ENCODE measurements around the gene ITGBL1. TPM values are rescaled to one million over a fixed set of nuclear protein-coding genes. Genes with fewer than 3 reads are reported as not detected.

The ITGBL1 gene
- total and polyA plus RNA-seq, 2 experiments from 2014 or later, result 332 to 462 TPM

- no peak for DNase-seq
- TF ChIP-seq EZH2phosphoT487 (IDR thresholded peaks at IDR 0.05; ENCODE audit: insufficient read depth, low read depth), result no peak
- TF ChIP-seq EZH2 (IDR thresholded peaks at IDR 0.05; ENCODE audit: insufficient read depth, poor library complexity, severe bottlenecking), result no peak
- Histone ChIP-seq H3K27me3 (replicated peaks; ENCODE audit: insufficient read depth) (no peaks in the 10 kb centered on the region), H3K9ac (no peak overlapping the region), H3K9me3 (ENCODE audit: low read depth) (no peaks in the 10 kb centered on the region), H3K4me3 (no peak overlapping the region), H3K4me1 (ENCODE audit: insufficient read depth) (no peaks in the 10 kb centered on the region), H4K20me1 (ENCODE audit: insufficient read depth) (0 out of 2 replicates have a peak, but pooled peaks cover 1% of the 10 kb centered on the region), H3K27ac (no peak overlapping the region), H3K79me2 (ENCODE audit: insufficient read depth) (peaks cover 10% of the 10 kb centered on the region), H3K36me3 (ENCODE audit: low read depth) (peaks cover 32% of the 10 kb centered on the region), H3F3A (ENCODE audit: insufficient read depth) (peaks cover 2% of the 10 kb centered on the region; the same call in 1 of the 2 replicates), H3K4me2 (ENCODE audit: unreplicated experiment) (no peak overlapping the region), H3K9me2 (ENCODE audit: insufficient read depth) (no peaks in the 10 kb centered on the region), H2AFZ (no peak overlapping the region)
- WGBS, 2 experiments (ENCODE audit: low coverage in 1 of 2, low lambda C conversion rate in 2 of 2, missing lambda C conversion rate in 2 of 2), result 96 to 97% methylated on average over 4 of the region's 4 CpGs
- in situ Hi-C loops (cut with MboI), result no loop called here
These were observed 144.3 kb downstream of the ITGBL1 start for GRCh38 chr13:101596803-101597202.

DNA sequence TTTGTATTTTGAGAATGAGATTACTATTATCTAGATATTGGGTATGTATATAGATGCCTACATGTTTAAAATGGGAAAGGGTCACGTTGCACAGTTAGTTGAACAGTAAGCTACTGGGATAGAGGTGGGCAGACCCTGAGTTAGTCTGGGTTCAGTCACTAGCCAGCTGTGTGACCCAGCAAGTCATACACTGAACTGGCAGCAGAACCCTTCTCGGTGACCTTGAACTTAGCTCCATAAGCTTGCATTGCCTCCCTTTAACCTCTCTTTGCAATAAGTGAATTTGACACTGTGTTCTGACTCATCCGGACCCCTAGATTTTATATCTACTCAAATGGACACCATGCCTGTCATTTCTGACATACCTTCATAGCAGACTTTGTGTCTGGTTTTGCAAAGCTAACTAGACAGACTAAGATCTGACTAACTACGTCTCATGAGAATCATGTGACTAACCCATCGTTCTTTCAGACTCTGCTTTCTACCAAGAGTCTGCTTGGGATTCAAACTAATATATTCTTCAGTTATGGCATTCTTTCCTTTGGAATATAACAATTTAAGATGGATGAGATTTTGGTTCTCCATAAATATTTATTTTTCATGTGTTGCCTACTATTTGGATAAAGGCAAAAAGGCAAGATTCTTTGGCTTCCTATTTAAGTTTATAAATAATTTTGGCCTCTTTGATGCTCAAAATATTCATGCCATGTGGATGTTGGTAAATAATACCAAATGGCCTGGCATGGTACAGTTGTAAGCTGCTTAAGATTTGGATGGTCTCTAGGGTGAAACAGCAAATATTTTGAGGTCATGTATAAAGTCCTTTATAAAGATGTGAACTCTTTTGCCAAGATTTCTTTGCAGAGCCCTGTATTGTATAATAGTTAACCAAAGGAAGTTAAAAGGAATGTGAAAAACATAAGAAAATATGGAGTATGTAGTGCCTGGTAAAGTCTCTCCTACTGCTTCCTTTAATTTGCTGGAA, 159.3 kb downstream of the ITGBL1 start:
- H3K27me3 ChIP-seq (replicated peaks; ENCODE audit: insufficient read depth), result no peaks in the 10 kb centered on the region
- peaks cover 4% of the 10 kb centered on the region; the same call in 1 of the 2 replicates for H3F3A ChIP-seq (ENCODE audit: insufficient read depth)
- H4K20me1 ChIP-seq (ENCODE audit: insufficient read depth), result no peaks in the 10 kb centered on the region
- WGBS, 2 experiments (ENCODE audit: low coverage in 1 of 2, low lambda C conversion rate in 2 of 2, missing lambda C conversion rate in 2 of 2), result 67 to 68% methylated on average over 5 of the region's 5 CpGs
- H3K79me2 ChIP-seq (ENCODE audit: insufficient read depth), result peaks cover 18% of the 10 kb centered on the region
- peaks cover 5% of the 10 kb centered on the region; the same call in 1 of the 2 replicates for H3K36me3 ChIP-seq (ENCODE audit: low read depth)
- no peaks in the 10 kb centered on the region for H3K9me3 ChIP-seq (ENCODE audit: low read depth)
- in situ Hi-C loops (cut with MboI), result no loop called here
- H3K9ac ChIP-seq, result no peak overlapping the region
- H3K4me3 ChIP-seq, result no peak overlapping the region
- TF ChIP-seq EZH2 (IDR thresholded peaks at IDR 0.05; ENCODE audit: insufficient read depth, poor library complexity, severe bottlenecking) (no peak), EZH2phosphoT487 (IDR thresholded peaks at IDR 0.05; ENCODE audit: insufficient read depth, low read depth) (no peak)
- H2AFZ ChIP-seq, result no peak overlapping the region
- no peaks in the 10 kb centered on the region for H3K9me2 ChIP-seq (ENCODE audit: insufficient read depth)
- H3K4me1 ChIP-seq (ENCODE audit: insufficient read depth), result peaks cover 6% of the 10 kb centered on the region; the same call in 1 of the 2 replicates
- no peak overlapping the region for H3K27ac ChIP-seq
- DNase-seq, result peak; percentile 41
- no peak overlapping the region for H3K4me2 ChIP-seq (ENCODE audit: unreplicated experiment)

- H3K9ac ChIP-seq, result no peak overlapping the region
- no peak overlapping the region for H3K4me2 ChIP-seq (ENCODE audit: unreplicated experiment)
- no peaks in the 10 kb centered on the region for H4K20me1 ChIP-seq (ENCODE audit: insufficient read depth)
- H3K36me3 ChIP-seq (ENCODE audit: low read depth), result peaks cover 5% of the 10 kb centered on the region; the same call in 1 of the 2 replicates
- TF ChIP-seq EZH2phosphoT487 (IDR thresholded peaks at IDR 0.05; ENCODE audit: insufficient read depth, low read depth) (no peak), EZH2 (IDR thresholded peaks at IDR 0.05; ENCODE audit: insufficient read depth, poor library complexity, severe bottlenecking) (no peak)
- peak; percentile 31 for DNase-seq
- no peaks in the 10 kb centered on the region for H3K9me3 ChIP-seq (ENCODE audit: low read depth)
- WGBS, 2 experiments (ENCODE audit: low coverage in 1 of 2, low lambda C conversion rate in 2 of 2, missing lambda C conversion rate in 2 of 2), result 33 to 35% methylated on average over 7 of the region's 7 CpGs
- no peaks in the 10 kb centered on the region for H3K27me3 ChIP-seq (replicated peaks; ENCODE audit: insufficient read depth)
- H3K27ac ChIP-seq, result no peak overlapping the region
- H3K4me1 ChIP-seq (ENCODE audit: insufficient read depth), result peaks cover 6% of the 10 kb centered on the region; the same call in 1 of the 2 replicates
- peaks cover 23% of the 10 kb centered on the region for H3K79me2 ChIP-seq (ENCODE audit: insufficient read depth)
- H3K4me3 ChIP-seq, result no peak overlapping the region
- H3K9me2 ChIP-seq (ENCODE audit: insufficient read depth), result no peaks in the 10 kb centered on the region
- no peak overlapping the region for H2AFZ ChIP-seq
- H3F3A ChIP-seq (ENCODE audit: insufficient read depth), result peaks cover 4% of the 10 kb centered on the region; the same call in 1 of the 2 replicates
- in situ Hi-C loops (cut with MboI), result no loop called here
These were observed 160.3 kb downstream of the ITGBL1 start for GRCh38 chr13:101612735-101613134.

GRCh38 chr13:101614491-101614890, 162.0 kb downstream of the ITGBL1 start:
- peaks cover 8% of the 10 kb centered on the region; the same call in 1 of the 2 replicates for H3K36me3 ChIP-seq (ENCODE audit: low read depth)
- no peaks in the 10 kb centered on the region for H3K9me2 ChIP-seq (ENCODE audit: insufficient read depth)
- in situ Hi-C loops (cut with MboI), result no loop called here
- H2AFZ ChIP-seq, result no peak overlapping the region
- H3K27ac ChIP-seq, result no peak overlapping the region
- TF ChIP-seq EZH2phosphoT487 (IDR thresholded peaks at IDR 0.05; ENCODE audit: insufficient read depth, low read depth) (no peak), EZH2 (IDR thresholded peaks at IDR 0.05; ENCODE audit: insufficient read depth, poor library complexity, severe bottlenecking) (no peak)
- H3K9ac ChIP-seq, result no peak overlapping the region
- DNase-seq, result no peak
- no peaks in the 10 kb centered on the region for H3K27me3 ChIP-seq (replicated peaks; ENCODE audit: insufficient read depth)
- H4K20me1 ChIP-seq (ENCODE audit: insufficient read depth), result no peaks in the 10 kb centered on the region
- H3K79me2 ChIP-seq (ENCODE audit: insufficient read depth), result peaks cover 19% of the 10 kb centered on the region
- 94 to 95% methylated on average over 8 of the region's 8 CpGs for WGBS, 2 experiments (ENCODE audit: low coverage in 1 of 2, low lambda C conversion rate in 2 of 2, missing lambda C conversion rate in 2 of 2)
- H3K4me1 ChIP-seq (ENCODE audit: insufficient read depth), result peaks cover 6% of the 10 kb centered on the region; the same call in 1 of the 2 replicates
- H3K4me2 ChIP-seq (ENCODE audit: unreplicated experiment), result no peak overlapping the region
- no peaks in the 10 kb centered on the region for H3K9me3 ChIP-seq (ENCODE audit: low read depth)
- H3F3A ChIP-seq (ENCODE audit: insufficient read depth), result peaks cover 7% of the 10 kb centered on the region
- H3K4me3 ChIP-seq, result no peak overlapping the region
